Activated CD4-positive, alpha-beta T cell treated with anti-CD3 and anti-CD28 coated beads, Interleukin-2, amount 50 U/mL, for 4 hours (primary cell): ENCODE data around the gene FAM98B.
A peak's percentile ranks its signal among the peaks of the same experiment; 100 is the strongest.

ENCODE experiments used
- DNase-seq, 2 experiments: peaks; one replicate each; pipeline ENCODE4 v3.0.0-alpha.2; 2020

The FAM98B gene

DNA sequence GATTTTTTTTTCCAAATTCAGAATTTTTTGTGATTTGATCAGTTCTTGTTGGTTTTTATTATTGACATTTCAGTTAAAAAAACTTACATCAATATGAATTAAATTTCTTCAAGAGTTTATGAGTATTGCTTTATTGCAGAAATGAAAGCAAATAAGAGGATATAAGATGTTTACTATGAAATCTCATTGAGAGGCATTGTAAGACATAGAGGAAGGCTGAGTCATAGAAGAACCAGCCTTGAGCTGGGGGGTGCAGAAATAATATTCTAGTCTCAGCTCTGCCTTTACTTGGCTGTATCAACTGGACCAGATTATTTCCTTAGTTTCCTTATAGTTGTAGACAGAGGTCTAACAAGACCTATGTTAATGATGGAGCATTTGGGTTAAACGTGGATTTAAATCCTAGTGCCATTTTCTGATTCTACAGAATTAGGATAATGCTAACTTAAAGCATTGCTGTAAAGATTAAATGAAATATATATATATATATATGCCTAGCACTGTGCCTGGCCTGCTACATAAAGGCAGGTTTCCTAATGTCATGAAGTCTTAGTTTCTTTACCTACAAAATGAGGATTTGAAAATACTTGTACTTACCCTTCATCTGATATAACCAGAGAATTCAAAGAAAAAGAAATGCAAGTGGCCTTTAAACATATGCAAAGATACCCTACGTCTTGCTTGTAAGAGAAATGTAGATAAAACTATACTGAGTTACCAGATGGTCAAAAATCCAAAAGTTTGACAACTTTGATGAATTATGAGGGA is 7.3 kb downstream of the FAM98B start:
- DNase-seq: no peak

DNA sequence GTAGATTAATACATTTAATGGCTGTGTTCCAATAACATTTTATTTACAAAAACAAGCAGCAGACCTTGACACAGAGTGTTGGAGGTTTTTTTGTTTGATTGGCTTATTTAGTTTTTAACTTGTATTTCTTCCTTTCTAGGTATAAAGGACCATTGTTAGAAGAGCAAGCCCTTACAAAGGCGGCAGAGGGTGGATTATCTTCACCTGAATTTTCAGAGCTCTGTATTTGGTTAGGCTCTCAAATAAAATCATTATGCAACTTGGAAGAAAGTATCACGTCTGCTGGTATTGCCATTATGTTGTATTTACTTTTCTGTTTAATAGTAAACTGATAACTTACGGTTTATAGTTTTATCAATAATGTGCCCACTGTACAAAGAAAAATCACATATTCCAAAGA is 10.0 kb downstream of the FAM98B start:
- DNase-seq: no peak

DNA sequence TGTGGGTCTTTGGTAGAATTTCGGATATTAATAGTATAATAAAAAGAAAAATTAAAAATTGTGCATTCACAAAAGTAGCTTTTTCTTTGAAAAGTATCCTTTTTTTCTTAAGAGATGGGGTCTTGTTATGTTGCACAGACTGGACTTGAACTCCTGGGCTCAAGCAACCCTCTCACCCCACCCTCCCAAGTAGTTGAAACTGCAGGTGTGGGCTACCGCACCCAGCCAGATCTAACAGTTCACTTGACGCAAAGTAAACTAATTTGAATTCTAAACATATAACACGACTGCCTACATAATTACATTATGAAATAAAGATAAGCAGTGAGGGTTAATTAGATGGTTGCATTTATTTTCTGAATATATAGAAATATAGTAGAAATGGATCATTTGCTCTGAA is 10.7 kb downstream of the FAM98B start:
- DNase-seq: no peak

DNA sequence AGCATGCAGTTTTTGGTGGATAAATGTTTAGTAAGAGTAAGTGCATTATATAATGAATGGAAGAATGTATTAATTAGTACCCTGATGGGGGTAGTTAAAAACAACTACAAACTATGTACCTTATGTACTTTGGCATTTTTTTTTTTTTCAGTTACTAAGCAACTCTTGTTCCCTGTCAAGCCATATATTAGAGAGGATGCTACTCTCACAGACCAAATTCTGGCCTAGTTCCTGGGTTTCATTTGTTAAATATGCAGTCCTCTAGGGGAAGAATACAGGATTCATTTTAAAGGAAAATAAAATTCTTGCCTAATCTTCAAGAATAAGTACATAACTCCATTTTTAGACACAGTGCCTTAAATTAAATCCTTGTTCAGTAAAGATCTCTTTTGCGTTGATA is 16.9 kb downstream of the FAM98B start:
- no peak for DNase-seq

DNA sequence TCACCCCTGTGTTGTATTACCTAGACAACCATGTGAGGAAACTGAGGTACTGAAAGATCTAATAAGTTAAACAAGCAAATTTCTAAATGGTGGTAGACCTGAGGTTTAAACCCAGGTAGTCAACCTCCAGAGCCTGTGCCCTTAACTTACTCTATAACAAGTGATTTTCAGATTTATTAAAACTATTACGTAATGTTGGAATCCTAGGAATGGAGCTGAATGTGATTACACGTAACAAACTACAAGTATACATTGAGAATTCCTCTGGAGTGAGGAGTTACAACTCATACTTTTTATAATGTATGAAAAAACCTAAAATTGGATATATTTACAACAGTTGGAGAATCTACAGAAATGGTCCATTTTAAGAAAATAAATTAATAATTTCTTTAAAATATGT is 18.0 kb downstream of the FAM98B start:
- no peak for DNase-seq

DNA sequence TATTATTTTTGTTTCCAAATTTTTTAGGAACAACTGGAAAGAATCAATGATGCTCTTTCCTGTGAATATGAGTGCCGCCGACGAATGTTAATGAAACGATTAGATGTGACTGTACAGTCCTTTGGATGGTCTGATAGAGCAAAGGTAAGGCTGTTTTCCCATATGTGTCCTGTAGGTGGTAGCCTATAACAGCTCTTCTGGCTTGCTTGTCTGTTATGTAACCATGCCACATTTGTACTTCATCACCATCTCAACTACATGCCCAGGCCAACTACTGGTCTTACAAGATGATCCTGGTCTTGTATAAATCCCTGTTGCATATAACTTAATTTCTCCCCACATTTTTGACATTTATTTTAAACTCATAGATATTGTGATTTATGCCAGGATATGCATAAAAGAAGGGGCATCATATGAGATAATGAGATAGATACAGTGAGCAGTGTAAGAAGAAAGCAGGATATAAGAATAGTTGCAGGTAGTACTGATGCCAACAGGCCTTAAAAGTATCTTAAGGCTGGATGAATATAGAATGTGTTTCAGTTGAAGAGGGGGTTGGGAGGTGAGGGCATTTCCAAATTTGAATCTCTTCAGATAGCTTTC is 20.3 kb downstream of the FAM98B start:
- peak in 1 of 2 experiments; percentile 20 for DNase-seq

DNA sequence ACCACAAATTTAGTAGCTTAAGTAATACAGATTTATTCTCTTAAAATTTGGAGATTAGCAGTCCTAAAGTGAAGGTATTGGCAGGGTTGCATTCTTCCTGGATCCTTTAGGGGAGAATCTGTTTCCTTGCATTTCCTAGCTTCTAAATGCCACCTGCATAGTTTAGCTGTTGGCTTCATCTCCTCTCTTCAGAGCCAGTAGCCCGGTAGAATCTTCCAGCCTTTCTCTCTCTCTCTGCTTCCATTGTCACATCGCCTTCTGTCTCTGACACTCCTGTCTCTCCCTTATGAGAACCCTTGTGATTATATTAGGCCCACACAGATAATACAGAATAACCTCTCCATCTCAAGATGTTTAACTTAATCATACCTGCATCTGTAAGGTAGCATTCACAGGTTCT is 21.4 kb downstream of the FAM98B start:
- no peak for DNase-seq

DNA sequence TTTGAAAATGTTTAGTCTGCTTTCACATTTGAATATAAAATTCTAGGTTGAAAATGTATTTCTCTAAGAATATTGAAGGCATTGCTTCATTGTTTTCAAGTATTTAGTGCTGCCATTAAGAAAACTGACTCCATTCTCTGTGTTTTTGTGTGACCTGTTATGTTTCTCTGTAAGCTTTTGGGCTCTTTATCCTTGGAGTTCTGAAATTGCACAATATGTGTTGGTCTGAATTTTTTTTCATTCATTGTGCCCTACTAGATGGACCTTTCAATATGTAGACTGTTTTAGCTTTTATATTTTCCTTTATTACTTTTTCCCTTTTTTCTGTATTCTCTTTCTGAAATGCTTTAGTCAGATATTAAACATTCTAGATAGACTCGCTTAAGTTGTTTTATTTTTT is 22.2 kb downstream of the FAM98B start:
- DNase-seq: no peak

DNA sequence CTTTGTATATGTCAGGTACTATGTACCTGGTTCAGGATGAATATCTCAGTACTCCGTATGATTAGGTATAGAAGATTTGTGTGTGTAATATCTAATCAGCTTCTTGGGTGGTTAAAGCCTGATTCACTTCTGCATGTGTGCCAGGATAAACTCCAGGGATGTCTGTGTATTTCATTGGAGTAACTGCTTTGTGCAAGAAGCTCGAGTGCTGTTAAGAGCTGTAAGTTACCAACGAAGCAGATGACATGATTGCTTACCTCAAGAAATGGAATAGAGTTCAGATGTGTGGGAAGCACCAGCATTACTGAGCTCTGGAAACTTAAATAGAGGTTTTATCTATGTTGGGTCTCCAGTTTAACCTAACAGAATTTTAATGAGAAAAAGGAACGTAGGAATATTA is 23.7 kb downstream of the FAM98B start:
- DNase-seq: no peak

DNA sequence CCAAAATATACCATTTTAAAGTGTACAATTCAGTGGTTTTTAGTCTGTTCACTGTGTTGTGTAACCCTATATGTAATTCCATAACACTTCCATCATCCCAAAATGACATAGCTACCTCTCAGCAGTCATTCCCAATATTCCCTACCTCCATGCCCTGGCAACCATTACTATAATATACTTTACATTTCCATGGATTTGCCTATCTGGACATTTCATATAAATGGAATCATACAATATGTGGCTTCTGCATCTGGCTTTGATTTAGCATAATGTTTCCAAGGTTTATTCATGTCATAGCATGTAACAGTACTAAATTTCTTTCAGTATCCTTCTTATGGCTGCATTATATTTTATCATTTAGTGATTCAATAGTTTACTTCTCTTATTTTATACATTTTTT is 25.3 kb downstream of the FAM98B start:
- DNase-seq: no peak

DNA sequence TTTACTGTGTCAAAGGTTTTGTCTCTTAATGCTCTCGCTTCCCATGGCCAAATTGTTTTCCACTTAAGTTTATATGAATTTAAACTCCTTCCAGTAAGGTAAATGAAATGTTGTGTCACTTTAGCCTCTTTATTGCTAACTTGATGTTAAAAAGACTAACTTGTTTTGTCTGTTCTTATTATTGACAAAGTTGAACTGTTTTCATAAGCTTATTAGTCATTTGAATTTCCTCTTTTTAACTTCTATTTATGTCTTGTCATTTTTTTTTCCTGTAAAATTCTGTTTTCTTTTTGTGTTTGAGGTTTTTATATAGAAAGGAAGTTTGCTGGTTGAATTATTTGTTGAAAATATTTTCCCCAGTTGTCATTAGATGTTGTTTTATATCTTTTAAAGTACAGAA is 25.8 kb downstream of the FAM98B start:
- DNase-seq: no peak

DNA sequence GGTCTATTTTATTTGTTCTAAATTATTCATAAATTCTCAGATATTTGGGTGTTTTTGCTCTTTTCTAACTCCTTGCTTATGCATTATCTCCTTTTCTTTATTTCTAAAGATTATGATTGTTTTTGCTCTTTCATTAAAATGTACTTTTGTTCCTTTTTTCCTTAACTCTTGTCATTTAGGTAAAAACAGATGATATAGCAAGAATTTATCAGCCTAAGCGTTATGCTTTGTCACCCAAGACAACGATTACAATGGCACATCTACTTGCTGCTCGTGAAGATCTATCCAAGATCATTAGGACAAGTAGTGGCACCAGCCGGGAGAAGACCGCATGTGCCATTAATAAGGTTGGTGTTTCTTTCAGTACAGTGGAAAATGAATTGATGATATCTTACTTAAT is 27.2 kb downstream of the FAM98B start:
- DNase-seq: no peak

DNA sequence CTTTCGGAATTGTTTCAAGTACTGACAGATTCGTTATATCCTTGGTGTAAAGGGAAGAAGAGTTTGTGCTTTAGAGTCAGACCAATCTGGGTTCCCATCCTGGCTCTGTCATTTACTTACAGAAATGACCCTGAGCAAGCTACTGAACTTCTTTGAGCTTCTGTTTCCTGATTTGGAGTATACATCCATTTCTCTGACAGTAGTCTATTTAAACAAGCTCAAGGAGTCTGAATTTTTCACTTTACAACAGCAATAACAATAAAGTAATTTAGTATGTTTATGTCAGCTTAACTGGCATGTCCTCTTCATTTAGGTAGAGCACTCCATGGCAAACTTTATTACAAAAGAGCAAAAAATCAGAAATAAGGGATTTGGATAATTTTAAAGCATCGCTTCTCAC is 27.8 kb downstream of the FAM98B start:
- no peak for DNase-seq

DNA sequence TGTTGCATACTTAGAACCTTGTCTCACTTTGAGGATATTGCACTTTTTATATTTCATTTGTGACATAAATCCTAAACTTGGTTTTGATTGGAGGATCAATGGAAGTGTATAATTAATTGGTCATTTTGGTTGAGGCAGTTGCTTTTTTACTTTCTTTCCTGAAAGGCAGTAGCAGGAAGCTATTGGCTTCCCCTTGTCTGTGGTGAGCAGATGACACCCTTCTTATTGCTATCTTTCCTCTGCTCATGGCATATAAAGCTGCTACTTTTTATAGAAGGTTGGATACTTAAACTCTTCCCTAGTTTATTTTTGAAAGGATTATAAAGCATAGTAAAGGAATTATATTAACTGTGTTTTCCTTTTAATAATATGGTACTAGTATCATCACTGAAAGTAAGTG is 28.6 kb downstream of the FAM98B start:
- DNase-seq: no peak

DNA sequence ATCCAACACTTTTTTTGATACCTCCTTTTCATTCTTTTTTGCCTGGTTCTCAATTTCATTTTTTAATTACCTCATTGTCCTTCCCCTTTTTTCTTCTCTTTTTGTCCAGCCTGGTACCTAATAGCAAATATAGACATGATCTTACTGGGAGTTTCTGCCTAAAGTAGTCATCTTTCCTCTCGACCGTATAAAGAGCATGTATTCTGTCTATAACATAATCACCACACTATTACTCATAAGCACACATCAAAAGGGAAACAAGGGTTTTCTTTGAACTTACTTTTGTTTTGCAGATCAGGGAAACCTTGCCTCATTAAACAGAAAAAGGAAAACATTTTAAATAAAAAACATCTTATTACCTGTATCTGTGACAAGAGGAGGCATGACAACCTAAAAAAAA is 33.0 kb downstream of the FAM98B start:
- DNase-seq: no peak

DNA sequence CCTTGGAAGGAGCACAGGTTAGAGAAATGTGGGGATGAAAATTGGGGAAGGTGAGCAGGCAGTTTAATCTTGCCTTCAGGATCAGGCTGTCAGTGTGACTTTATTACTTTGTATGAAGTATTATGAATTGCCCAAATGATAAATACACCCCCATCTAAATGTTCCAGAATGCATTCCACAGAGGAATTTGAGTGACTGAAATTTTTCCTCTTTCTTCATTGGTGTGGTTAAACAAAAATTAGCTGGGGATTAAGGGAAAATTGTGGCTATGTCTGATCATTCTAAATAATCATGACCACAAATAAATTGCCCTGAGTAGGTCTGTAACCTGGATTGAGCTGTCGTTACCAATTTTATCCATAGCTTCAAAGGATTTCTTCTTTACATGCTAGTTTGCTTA is 33.5 kb downstream of the FAM98B start:
- no peak for DNase-seq

DNA sequence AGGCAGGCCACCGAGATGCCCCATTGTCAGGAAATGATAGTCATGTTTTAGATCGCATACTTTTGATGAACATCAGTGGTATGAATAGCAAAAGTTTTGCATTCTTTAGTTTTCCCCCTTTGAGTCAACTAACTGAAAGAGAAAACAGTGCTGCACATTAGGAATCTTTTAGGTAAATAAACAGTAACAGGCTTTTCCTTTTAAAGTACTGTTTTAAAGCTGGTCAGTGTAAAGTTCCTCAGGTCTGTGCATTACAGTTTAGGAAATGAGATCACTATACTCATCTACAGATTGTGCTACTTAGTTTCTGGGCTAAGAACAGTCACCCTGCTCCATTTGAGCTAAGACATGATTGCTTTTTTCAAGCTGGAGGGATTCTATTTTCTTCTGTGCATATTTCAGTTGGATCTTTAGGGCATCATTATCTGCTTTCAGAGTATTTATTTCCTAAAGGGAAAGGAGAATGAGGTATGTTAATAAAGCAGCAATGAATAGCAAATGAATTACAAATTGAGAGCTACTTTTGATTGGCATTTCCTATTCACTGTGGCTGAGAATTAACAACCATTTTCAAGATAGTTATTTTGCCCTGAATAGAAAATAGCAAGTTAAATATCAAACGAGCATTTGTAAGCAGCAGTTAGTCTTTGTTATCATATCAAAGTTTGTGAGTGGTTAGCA is 36.5 kb downstream of the FAM98B start:
- no peak for DNase-seq

DNA sequence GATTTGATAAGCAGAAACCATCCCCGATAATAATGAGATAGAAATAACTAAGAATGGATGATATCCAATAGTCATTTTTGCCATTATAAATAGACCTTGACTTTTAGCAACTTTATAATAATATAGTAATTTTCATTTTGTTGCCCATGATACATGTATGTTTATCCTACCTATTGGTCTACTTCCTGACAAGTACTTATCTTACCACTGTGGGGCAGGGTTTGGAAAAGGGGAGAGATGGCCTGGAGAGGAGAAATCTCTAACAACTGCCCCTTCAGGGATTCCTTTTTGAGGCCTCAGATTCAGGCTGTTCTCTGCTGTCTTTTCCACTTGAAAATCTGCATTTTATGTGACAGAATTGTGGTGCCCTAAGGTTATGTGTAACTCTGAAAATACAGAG is 42.2 kb downstream of the FAM98B start:
- no peak for DNase-seq

DNA sequence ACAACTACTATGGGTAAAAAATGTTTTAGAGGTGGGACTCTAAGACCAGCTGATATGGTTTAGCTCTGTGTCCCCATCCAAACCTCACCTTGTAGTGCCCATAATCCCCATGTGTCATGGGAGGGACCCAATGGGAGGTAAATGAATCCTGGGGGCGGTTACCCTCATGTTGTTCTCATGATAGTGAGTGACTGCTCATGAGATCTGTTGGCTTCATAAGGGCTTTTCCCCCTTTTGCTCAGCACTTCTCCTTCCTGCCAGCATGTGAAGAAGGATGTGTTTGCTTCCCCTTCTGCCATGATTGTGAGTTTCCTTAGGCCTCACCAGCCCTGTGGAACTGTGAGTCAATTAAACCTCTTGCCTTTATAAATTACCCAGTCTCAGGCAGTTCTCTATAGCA is 45.7 kb downstream of the FAM98B start:
- DNase-seq: no peak

DNA sequence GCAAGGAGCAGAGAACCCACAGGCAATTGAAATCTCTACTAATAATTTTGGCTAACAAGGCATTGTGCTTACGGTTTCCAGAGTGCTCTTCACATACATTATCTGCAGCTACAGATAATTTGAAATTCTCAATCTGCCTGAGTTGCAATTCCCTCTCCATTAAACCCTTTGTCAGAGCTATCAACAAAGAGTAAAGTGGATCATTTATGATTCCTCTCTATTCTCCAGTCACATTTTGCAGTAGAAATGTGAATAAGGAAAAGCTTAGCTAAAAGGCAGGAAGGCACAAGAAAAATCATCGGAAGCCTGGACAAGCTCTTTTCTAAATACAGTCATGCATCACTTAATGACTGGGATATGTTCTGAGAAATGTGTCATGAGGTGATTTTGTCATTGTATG is 49.6 kb downstream of the FAM98B start:
- no peak for DNase-seq

DNA sequence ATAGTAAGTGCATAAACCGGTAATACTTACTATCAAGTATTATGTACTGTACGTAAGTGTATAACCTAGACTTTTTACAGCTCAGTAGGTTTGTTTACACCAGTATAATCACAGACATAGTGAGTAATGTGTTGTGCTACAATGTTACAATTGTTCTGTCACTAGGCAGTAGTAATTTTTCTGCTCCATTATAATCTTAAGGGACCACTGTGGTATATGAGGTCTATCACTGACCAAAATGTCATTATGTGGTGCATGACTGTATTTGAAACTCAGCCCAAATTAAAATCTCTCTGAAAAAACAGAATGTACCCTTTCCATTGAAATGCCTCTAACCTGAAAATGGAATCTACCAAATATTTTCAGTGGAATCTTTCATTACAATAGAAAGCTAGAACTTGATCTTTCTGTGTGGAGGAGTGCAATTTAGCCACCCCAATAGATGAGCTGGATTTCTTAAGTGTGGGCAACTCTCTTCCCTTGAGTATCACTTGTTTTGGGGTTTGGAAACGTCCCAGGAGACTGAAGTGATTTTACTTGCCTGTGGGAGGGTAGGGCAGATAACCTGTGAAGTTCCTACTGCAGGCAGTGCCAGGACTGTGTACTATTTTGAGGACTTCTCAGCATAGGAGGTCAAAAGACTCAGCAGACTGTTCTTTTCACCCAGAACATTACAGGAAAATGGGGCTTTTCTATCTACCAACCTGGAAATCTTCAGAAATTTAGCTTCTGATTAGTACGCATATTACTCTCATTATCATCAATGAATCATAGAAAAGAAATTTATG is 50.9 kb downstream of the FAM98B start:
- DNase-seq: no peak

DNA sequence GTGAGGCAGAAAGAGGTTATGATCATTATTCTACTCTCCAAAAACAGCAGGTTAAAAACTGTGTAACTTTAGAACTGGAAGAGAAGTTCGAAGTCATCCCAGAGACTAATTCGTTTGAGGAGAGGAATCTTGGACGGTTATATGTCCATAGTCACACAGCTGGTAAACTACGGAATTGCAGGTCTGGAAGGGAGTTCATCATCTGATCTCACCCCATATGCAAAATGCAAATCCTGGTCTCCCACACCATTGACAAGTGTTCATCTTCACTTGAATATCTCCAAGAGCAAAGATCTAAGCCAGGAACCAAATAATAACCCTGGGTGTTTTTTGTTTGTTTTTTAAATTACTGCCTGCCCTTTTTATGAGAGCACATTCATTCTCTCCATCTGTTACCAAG is 53.1 kb downstream of the FAM98B start:
- DNase-seq: no peak

DNA sequence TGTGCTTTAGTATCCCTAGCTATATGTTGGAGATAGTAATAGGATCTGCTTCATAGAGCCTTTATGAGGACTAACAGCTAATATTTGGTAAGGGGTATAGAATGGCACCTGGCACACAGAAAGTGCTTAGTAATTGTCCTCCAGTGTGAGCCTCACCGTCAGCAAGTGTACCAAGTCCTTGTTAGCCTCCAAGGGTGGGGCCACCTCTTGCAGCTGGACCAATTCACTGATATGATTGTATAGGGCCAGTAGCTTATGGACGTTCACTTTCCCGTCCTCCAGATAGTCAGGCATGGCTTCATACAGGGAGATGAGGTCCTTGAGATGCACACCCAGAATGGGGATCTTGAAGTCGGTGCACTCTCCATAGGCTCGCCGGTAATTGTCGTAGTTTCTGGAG is 53.6 kb downstream of the FAM98B start:
- no peak for DNase-seq

DNA sequence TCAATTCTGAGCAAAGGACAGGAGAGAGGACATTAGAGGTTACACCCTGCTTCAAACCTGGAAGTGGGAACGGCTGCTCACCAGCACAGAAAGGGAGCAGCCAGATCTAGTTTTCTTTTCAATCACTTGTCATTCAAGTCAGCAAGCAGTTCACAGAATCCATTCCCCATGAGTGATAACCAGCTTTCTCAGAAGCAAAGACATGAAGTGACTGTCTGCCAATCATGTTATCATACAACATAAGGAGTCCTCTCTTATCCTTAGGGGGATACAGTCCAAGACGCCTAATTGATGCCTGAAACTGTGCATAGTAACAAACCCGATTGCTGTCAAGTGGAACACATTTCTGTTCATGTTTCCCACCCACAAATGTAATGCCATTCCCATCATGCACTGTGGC is 54.7 kb downstream of the FAM98B start:
- no peak for DNase-seq
